ENCODE results near the gene ODF4.

DNA sequence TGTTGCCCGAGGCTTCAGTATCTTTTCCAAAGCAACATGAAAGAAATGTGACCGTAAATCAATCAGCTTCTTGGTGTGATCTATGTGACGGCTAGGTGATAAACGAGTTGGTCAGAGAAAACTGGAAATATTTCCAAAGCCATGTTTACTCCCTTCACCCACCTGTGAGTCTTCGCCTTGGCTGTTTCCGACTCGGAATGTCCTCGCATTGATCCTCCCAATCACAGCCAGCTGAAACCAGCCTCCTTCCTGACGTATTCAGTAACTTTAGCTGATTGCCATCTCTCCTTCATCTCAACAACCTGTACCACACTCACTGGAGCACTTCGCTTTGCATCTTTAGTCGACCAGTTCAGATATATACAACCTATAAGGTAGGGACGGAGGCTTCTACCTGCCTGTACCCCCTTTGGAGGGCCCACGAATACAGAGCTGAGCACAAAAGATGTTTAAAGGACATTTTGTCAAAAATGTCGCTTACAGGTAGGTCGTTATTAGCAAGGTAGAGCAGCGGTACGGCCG is 36.2 kb downstream of the ODF4 start:
- TF ChIP-seq MAX (IDR thresholded peaks at IDR 0.05; ENCODE audit: low read depth, low read length) (no peak), CEBPB (IDR thresholded peaks at IDR 0.05; ENCODE audit: borderline replicate concordance in 1 of 2, low read depth in 2 of 2, low read length in 2 of 2) (no peak), CHD4 (IDR thresholded peaks at IDR 0.05) (no peak), SRF (IDR thresholded peaks at IDR 0.05; ENCODE audit: low read depth in 2 of 2, low read length in 2 of 2) (no peak), MEF2A (IDR thresholded peaks at IDR 0.05; ENCODE audit: insufficient read depth, low read depth, low read length) (no peak), EGR1 (IDR thresholded peaks at IDR 0.05; ENCODE audit: borderline replicate concordance in 1 of 2, low read depth in 2 of 2, low read length in 2 of 2) (no peak), CHD2 (IDR thresholded peaks at IDR 0.05; ENCODE audit: borderline replicate concordance, low read depth, low read length) (no peak), FOXK2 (IDR thresholded peaks at IDR 0.05) (no peak), GABPA (IDR thresholded peaks at IDR 0.05; ENCODE audit: low read depth) (no peak), POU2F2 (IDR thresholded peaks at IDR 0.05; ENCODE audit: borderline replicate concordance, low read depth, low read length) (no peak)
- TF ChIP-seq, protein P1, sequence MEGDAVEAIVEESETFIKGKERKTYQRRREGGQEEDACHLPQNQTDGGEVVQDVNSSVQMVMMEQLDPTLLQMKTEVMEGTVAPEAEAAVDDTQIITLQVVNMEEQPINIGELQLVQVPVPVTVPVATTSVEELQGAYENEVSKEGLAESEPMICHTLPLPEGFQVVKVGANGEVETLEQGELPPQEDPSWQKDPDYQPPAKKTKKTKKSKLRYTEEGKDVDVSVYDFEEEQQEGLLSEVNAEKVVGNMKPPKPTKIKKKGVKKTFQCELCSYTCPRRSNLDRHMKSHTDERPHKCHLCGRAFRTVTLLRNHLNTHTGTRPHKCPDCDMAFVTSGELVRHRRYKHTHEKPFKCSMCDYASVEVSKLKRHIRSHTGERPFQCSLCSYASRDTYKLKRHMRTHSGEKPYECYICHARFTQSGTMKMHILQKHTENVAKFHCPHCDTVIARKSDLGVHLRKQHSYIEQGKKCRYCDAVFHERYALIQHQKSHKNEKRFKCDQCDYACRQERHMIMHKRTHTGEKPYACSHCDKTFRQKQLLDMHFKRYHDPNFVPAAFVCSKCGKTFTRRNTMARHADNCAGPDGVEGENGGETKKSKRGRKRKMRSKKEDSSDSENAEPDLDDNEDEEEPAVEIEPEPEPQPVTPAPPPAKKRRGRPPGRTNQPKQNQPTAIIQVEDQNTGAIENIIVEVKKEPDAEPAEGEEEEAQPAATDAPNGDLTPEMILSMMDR (IDR thresholded peaks at IDR 0.05 in 2 of 3, conservative IDR thresholded peaks at IDR 0.05 in 1 of 3; ENCODE audit: control insufficient read depth in 2 of 3, extremely low read depth in 1 of 3, insufficient read depth in 1 of 3, low read depth in 3 of 3, low read length in 3 of 3), result no peak
- TF ChIP-seq, protein P2, sequence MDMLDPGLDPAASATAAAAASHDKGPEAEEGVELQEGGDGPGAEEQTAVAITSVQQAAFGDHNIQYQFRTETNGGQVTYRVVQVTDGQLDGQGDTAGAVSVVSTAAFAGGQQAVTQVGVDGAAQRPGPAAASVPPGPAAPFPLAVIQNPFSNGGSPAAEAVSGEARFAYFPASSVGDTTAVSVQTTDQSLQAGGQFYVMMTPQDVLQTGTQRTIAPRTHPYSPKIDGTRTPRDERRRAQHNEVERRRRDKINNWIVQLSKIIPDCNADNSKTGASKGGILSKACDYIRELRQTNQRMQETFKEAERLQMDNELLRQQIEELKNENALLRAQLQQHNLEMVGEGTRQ (IDR thresholded peaks at IDR 0.05; ENCODE audit: borderline replicate concordance, low read depth, low read length), result no peak
- TF ChIP-seq, protein P3, sequence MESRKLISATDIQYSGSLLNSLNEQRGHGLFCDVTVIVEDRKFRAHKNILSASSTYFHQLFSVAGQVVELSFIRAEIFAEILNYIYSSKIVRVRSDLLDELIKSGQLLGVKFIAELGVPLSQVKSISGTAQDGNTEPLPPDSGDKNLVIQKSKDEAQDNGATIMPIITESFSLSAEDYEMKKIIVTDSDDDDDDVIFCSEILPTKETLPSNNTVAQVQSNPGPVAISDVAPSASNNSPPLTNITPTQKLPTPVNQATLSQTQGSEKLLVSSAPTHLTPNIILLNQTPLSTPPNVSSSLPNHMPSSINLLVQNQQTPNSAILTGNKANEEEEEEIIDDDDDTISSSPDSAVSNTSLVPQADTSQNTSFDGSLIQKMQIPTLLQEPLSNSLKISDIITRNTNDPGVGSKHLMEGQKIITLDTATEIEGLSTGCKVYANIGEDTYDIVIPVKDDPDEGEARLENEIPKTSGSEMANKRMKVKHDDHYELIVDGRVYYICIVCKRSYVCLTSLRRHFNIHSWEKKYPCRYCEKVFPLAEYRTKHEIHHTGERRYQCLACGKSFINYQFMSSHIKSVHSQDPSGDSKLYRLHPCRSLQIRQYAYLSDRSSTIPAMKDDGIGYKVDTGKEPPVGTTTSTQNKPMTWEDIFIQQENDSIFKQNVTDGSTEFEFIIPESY (IDR thresholded peaks at IDR 0.05), result no peak
- TF ChIP-seq, protein P4, sequence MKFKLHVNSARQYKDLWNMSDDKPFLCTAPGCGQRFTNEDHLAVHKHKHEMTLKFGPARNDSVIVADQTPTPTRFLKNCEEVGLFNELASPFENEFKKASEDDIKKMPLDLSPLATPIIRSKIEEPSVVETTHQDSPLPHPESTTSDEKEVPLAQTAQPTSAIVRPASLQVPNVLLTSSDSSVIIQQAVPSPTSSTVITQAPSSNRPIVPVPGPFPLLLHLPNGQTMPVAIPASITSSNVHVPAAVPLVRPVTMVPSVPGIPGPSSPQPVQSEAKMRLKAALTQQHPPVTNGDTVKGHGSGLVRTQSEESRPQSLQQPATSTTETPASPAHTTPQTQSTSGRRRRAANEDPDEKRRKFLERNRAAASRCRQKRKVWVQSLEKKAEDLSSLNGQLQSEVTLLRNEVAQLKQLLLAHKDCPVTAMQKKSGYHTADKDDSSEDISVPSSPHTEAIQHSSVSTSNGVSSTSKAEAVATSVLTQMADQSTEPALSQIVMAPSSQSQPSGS (IDR thresholded peaks at IDR 0.05; ENCODE audit: low read length), result no peak
